NCI-H748 (cell line): ENCODE data around the gene F13A1.
"Not testable (repeated sequence)": the region's sequence is repeated elsewhere in the genome, so short reads cannot be mapped to it uniquely, and the experiment has no call there.

ENCODE experiments used
- DNase-seq: peaks from one replicate; lab custom pipeline; 2025; ENCODE audit not compliant: unreplicated experiment; lab: John Stamatoyannopoulos, UW

Gene F13A1

GRCh38 chr6:6317825-6318733 lies 2.4 kb downstream of the F13A1 start:
- no peak for DNase-seq

GRCh38 chr6:6317386-6317785 lies 3.1 kb downstream of the F13A1 start:
- DNase-seq, result no peak

- peak; percentile 58 for DNase-seq
These were observed 4.8 kb downstream of the F13A1 start for GRCh38 chr6:6315660-6316059.

- no peak for DNase-seq
These were observed 5.9 kb downstream of the F13A1 start for GRCh38 chr6:6314596-6314995.

- DNase-seq, result no peak
These were observed 7.5 kb downstream of the F13A1 start for GRCh38 chr6:6312901-6313441.

- no peak for DNase-seq
These were observed 14.9 kb downstream of the F13A1 start for GRCh38 chr6:6305575-6305974.

- not testable (repeated sequence) for DNase-seq
These were observed 20.1 kb downstream of the F13A1 start for GRCh38 chr6:6300383-6300782.

GRCh38 chr6:6293317-6293716 lies 27.1 kb downstream of the F13A1 start:
- DNase-seq, result peak; percentile 27

- no peak for DNase-seq
These were observed 33.0 kb downstream of the F13A1 start for GRCh38 chr6:6287415-6287814.

GRCh38 chr6:6285679-6286078 lies 34.8 kb downstream of the F13A1 start:
- no peak for DNase-seq

- DNase-seq, result no peak
These were observed 36.1 kb downstream of the F13A1 start for GRCh38 chr6:6284221-6284966.

GRCh38 chr6:6283746-6284145 lies 36.7 kb downstream of the F13A1 start:
- DNase-seq, result no peak

- DNase-seq, result no peak
These were observed 37.7 kb downstream of the F13A1 start for GRCh38 chr6:6282716-6283115.

GRCh38 chr6:6277413-6277812 lies 43.0 kb downstream of the F13A1 start:
- DNase-seq, result no peak

- DNase-seq, result no peak
These were observed 49.4 kb downstream of the F13A1 start for GRCh38 chr6:6270948-6271535.

GRCh38 chr6:6260196-6260722 lies 60.2 kb downstream of the F13A1 start:
- no peak for DNase-seq

- DNase-seq, result peak; percentile 19
These were observed 63.6 kb downstream of the F13A1 start for GRCh38 chr6:6256886-6257285.

- no peak for DNase-seq
These were observed 64.2 kb downstream of the F13A1 start for GRCh38 chr6:6256259-6256658.

- no peak for DNase-seq
These were observed 68.7 kb downstream of the F13A1 start for GRCh38 chr6:6251555-6252280.

- no peak for DNase-seq
These were observed 71.8 kb downstream of the F13A1 start for GRCh38 chr6:6248651-6249050.

- peak; percentile 41 for DNase-seq
These were observed 73.9 kb downstream of the F13A1 start for GRCh38 chr6:6246544-6246943.
